GM23338 (cell line): ENCODE measurements around the gene ZNF358. TPM values are rescaled to one million over a fixed set of nuclear protein-coding genes. Genes with fewer than 3 reads are reported as not detected.

Experiments used
- ATAC-seq: fragments of 200-7000 bp; cut with Tn5 transposase; 3 replicates; pipeline ENCODE4 v1.9.1; 2020
- DNase-seq: peaks from one replicate; pipeline ENCODE4 v3.0.0-alpha.2; 2015; ENCODE audit warnings: low spot score
- H2AFZ ChIP-seq: fragments of 200-600 bp; sonication (generic); 2 replicates; pipeline ENCODE4 v1.8.0; 2016; ENCODE audit warnings: antibody characterized with exemption, mild to moderate bottlenecking, moderate library complexity
- H3F3A ChIP-seq: fragments of 200-600 bp; sonication (generic); replicated peaks from 2 replicates; pipeline ENCODE4 v1.8.0; 2017; ENCODE audit warnings: antibody characterized with exemption, mixed run types, low read depth
- H3K27ac ChIP-seq: fragments of 200-600 bp; sonication (generic); 2 replicates; pipeline ENCODE4 v1.6.1; 2016; ENCODE audit warnings: low read depth
- H3K27me3 ChIP-seq: fragments of 200-600 bp; sonication (generic); 2 replicates; pipeline ENCODE4 v1.8.0; 2016; ENCODE audit warnings: mild to moderate bottlenecking, mixed run types, moderate library complexity; ENCODE audit not compliant: insufficient read depth
- H3K36me3 ChIP-seq: fragments of 200-600 bp; sonication (generic); 2 replicates; pipeline ENCODE4 v1.8.0; 2016; ENCODE audit warnings: mild to moderate bottlenecking; ENCODE audit not compliant: insufficient read depth
- H3K4me1 ChIP-seq: fragments of 200-600 bp; sonication (generic); 2 replicates; pipeline ENCODE4 v1.8.0; 2016; ENCODE audit warnings: mild to moderate bottlenecking, moderate library complexity; ENCODE audit not compliant: insufficient read depth
- H3K4me2 ChIP-seq: fragments of 200-600 bp; sonication (generic); 2 replicates; pipeline ENCODE4 v1.7.1; 2017; ENCODE audit warnings: mixed run types
- H3K4me3 ChIP-seq: fragments of 200-600 bp; sonication (generic); 2 replicates; pipeline ENCODE4 v1.6.1; 2016; ENCODE audit warnings: mixed run types
- H3K79me2 ChIP-seq: fragments of 200-600 bp; sonication (generic); replicated peaks from 2 replicates; pipeline ENCODE4 v1.8.0; 2017; ENCODE audit warnings: mild to moderate bottlenecking; ENCODE audit not compliant: insufficient read depth
- H3K9me2 ChIP-seq: fragments of 200-600 bp; sonication (generic); 2 replicates; pipeline ENCODE4 v1.8.0; 2017; ENCODE audit not compliant: insufficient read depth
- H4K20me1 ChIP-seq: fragments of 200-600 bp; sonication (generic); replicated peaks from 2 replicates; pipeline ENCODE4 v1.8.0; 2017; ENCODE audit warnings: mild to moderate bottlenecking; ENCODE audit not compliant: insufficient read depth
- H3K27ac Mint-ChIP-seq: 2 replicates; pipeline ENCODE4 v1.8.0; 2020; ENCODE audit warnings: inconsistent platforms, mild to moderate bottlenecking, moderate library complexity, mixed read lengths
- H3K27me3 Mint-ChIP-seq: 3 replicates; pipeline ENCODE4 v1.8.0; 2022; ENCODE audit warnings: low read depth, mild to moderate bottlenecking, moderate library complexity, mixed read lengths, inconsistent platforms; ENCODE audit not compliant: insufficient read depth, poor library complexity
- H3K36me3 Mint-ChIP-seq: 3 replicates; pipeline ENCODE4 v1.8.0; 2021; ENCODE audit warnings: low read depth, mild to moderate bottlenecking, inconsistent platforms, moderate library complexity, mixed read lengths
- H3K4me1 Mint-ChIP-seq: 3 replicates; pipeline ENCODE4 v1.8.0; 2020; ENCODE audit warnings: mild to moderate bottlenecking, inconsistent platforms, mixed read lengths
- H3K4me3 Mint-ChIP-seq: 3 replicates; pipeline ENCODE4 v1.8.0; 2021; ENCODE audit warnings: moderate library complexity, mild to moderate bottlenecking, inconsistent platforms, mixed read lengths
- H3K9me3 Mint-ChIP-seq: 3 replicates; pipeline ENCODE4 v1.8.0; 2020; ENCODE audit warnings: moderate library complexity, mild to moderate bottlenecking, inconsistent platforms, mixed read lengths
- CREB1 ChIP-seq: fragments of 250-450 bp; sonication (Bioruptor Pico); IDR thresholded peaks from 2 replicates; pipeline ENCODE4 v1.5.0; 2020; ENCODE audit warnings: low read depth, mild to moderate bottlenecking, moderate library complexity
- EZH2 ChIP-seq: fragments of 200-600 bp; sonication (generic); IDR thresholded peaks from one replicate; pipeline ENCODE4 v1.8.0; 2017; ENCODE audit warnings: antibody characterized with exemption, mild to moderate bottlenecking, low read depth; ENCODE audit not compliant: unreplicated experiment
- EZH2phosphoT487 ChIP-seq: fragments of 200-600 bp; sonication (generic); IDR thresholded peaks from one replicate; pipeline ENCODE4 v1.8.1; 2018; ENCODE audit warnings: antibody characterized with exemption; ENCODE audit not compliant: unreplicated experiment
- JUNB ChIP-seq: IDR thresholded peaks from one replicate; pipeline ENCODE4 v1.6.1; 2016; ENCODE audit warnings: antibody characterized with exemption; ENCODE audit not compliant: unreplicated experiment
- NANOG ChIP-seq: IDR thresholded peaks from 2 replicates; pipeline ENCODE4 v1.6.1; 2016; ENCODE audit warnings: antibody characterized with exemption, borderline replicate concordance
- POLR2AphosphoS5 ChIP-seq: IDR thresholded peaks from 2 replicates; pipeline ENCODE4 v1.6.1; 2016; ENCODE audit warnings: antibody characterized with exemption, low read depth
- STAT1 ChIP-seq: IDR thresholded peaks from one replicate; pipeline ENCODE4 v1.6.1; 2016; ENCODE audit warnings: antibody characterized with exemption; ENCODE audit not compliant: unreplicated experiment
- ZNF114 ChIP-seq: fragments of 250-450 bp; sonication (Bioruptor Pico); IDR thresholded peaks from 2 replicates; pipeline ENCODE4 v1.5.0; 2020; ENCODE audit warnings: mild to moderate bottlenecking, moderate library complexity
- ZNF331 ChIP-seq: fragments of 250-450 bp; sonication (Bioruptor Pico); IDR thresholded peaks from 2 replicates; pipeline ENCODE4 v1.5.0; 2020; ENCODE audit warnings: low read depth, mild to moderate bottlenecking, moderate library complexity
- polyA plus RNA-seq: library from polyadenylated mRNA; unstranded; fragments of >200 nt; fragmentation: Nextera tagmentation; extraction: Ambion mirVana; gene quantifications from 2 replicates; pipeline ENCODE4 v1.2.1, GENCODE V29; 2016
- total RNA-seq: library from RNA; depleted of rRNA; stranded (reverse); fragments of >200 nt; shearing (Covaris generic); gene quantifications from 2 replicates; pipeline ENCODE4 v1.2.3, GENCODE V29; 2014
- TF ChIP-seq, protein P1 (sequence below), 2 experiments: fragments of 200-600 bp in 1 of 2; sonication (generic) in 1 of 2; conservative IDR thresholded peaks; 2 replicates each; pipeline versions ENCODE4 v1.5.1 to v1.6.1; 2016 to 2017; ENCODE audit warnings: antibody characterized with exemption in 2 of 2, low read depth in 2 of 2, mild to moderate bottlenecking in 2 of 2, moderate library complexity in 1 of 2
- TF ChIP-seq, protein P2 (sequence below): fragments of 250-450 bp; sonication (Bioruptor Pico); IDR thresholded peaks from 2 replicates; pipeline ENCODE4 v1.5.0; 2020; ENCODE audit warnings: mild to moderate bottlenecking, moderate library complexity
- TF ChIP-seq, protein P3 (sequence below): IDR thresholded peaks from one replicate; pipeline ENCODE4 v1.6.1; 2018; ENCODE audit warnings: antibody characterized with exemption; ENCODE audit not compliant: unreplicated experiment
- TF ChIP-seq, protein P4 (sequence below): IDR thresholded peaks from 2 replicates; pipeline ENCODE4 v1.6.1; 2016; ENCODE audit warnings: antibody characterized with exemption

Gene ZNF358
- total and polyA plus RNA-seq, 2 experiments from 2014 or later: 23.8 to 52.9 TPM

DNA sequence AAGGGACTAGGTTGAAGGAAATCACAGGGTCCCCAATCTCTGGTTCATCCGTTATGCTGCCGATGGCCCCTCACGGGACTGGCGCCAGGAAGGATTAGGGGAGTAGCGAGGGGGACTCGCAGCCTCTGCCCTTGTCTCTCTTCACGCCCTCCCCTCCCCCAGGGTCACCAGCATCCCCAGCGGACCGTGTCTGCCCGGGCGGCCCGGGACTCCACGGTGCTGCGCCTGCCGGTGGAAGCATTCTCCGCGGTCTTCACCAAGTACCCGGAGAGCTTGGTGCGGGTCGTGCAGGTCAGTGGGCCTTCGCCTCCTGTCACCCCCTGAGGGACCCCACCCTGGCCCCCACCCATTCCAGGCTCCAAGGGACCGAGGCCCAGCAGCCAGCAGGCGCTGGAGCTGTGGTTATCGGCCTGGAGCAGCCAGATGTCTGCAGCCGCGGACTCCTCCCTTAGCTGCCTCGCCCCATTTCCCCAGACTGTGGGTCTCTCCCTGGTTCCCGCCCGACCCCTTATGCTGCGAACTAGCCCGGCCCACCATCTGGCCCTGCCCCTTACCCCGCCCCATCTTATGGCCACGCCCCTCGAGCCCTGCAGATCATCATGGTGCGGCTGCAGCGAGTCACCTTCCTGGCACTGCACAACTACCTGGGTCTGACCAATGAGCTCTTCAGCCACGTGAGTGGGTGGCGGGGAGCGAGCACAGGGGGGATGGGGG lies 25.0 kb downstream of the ZNF358 start:
- Histone ChIP-seq H3K9me2 (no peaks in the 10 kb centered on the region), H3K4me1 (no peaks in the 10 kb centered on the region), H3K79me2 (no peaks in the 10 kb centered on the region), H3K36me3 (no peaks in the 10 kb centered on the region; the same call in 1 of the 2 replicates), H2AFZ (no peak overlapping the region), H3K4me2 (no peak overlapping the region), H3F3A (no peaks in the 10 kb centered on the region; the same call in 1 of the 2 replicates), H3K27me3 (no peaks in the 10 kb centered on the region), H3K4me3 (no peak overlapping the region), H3K27ac (no peak overlapping the region), H4K20me1 (no peaks in the 10 kb centered on the region)
- DNase-seq (peak; percentile 93), ATAC-seq (peak; percentile 99)
- Mint-ChIP-seq H3K27me3 (peaks cover 10% of the 10 kb centered on the region), H3K9me3 (no peaks in the 10 kb centered on the region), H3K36me3 (peaks cover 17% of the 10 kb centered on the region), H3K4me1 (no peaks in the 10 kb centered on the region), H3K4me3 (peak overlapping the region; percentile 45; the same call in 1 of the 3 replicates), H3K27ac (no peak overlapping the region)
- TF ChIP-seq EZH2phosphoT487: no peak
- no peak for TF ChIP-seq ZNF114 (CRISPR knock-in tag)
- TF ChIP-seq ZNF331: no peak
- no peak for TF ChIP-seq STAT1
- TF ChIP-seq EZH2: no peak
- TF ChIP-seq, protein P1, sequence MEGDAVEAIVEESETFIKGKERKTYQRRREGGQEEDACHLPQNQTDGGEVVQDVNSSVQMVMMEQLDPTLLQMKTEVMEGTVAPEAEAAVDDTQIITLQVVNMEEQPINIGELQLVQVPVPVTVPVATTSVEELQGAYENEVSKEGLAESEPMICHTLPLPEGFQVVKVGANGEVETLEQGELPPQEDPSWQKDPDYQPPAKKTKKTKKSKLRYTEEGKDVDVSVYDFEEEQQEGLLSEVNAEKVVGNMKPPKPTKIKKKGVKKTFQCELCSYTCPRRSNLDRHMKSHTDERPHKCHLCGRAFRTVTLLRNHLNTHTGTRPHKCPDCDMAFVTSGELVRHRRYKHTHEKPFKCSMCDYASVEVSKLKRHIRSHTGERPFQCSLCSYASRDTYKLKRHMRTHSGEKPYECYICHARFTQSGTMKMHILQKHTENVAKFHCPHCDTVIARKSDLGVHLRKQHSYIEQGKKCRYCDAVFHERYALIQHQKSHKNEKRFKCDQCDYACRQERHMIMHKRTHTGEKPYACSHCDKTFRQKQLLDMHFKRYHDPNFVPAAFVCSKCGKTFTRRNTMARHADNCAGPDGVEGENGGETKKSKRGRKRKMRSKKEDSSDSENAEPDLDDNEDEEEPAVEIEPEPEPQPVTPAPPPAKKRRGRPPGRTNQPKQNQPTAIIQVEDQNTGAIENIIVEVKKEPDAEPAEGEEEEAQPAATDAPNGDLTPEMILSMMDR (conservative IDR thresholded peaks at IDR 0.05; ENCODE audit: low read depth in 2 of 2): no peak
- TF ChIP-seq CREB1 (CRISPR knock-in tag): no peak
- no peak for TF ChIP-seq POLR2AphosphoS5
- TF ChIP-seq, protein P2, sequence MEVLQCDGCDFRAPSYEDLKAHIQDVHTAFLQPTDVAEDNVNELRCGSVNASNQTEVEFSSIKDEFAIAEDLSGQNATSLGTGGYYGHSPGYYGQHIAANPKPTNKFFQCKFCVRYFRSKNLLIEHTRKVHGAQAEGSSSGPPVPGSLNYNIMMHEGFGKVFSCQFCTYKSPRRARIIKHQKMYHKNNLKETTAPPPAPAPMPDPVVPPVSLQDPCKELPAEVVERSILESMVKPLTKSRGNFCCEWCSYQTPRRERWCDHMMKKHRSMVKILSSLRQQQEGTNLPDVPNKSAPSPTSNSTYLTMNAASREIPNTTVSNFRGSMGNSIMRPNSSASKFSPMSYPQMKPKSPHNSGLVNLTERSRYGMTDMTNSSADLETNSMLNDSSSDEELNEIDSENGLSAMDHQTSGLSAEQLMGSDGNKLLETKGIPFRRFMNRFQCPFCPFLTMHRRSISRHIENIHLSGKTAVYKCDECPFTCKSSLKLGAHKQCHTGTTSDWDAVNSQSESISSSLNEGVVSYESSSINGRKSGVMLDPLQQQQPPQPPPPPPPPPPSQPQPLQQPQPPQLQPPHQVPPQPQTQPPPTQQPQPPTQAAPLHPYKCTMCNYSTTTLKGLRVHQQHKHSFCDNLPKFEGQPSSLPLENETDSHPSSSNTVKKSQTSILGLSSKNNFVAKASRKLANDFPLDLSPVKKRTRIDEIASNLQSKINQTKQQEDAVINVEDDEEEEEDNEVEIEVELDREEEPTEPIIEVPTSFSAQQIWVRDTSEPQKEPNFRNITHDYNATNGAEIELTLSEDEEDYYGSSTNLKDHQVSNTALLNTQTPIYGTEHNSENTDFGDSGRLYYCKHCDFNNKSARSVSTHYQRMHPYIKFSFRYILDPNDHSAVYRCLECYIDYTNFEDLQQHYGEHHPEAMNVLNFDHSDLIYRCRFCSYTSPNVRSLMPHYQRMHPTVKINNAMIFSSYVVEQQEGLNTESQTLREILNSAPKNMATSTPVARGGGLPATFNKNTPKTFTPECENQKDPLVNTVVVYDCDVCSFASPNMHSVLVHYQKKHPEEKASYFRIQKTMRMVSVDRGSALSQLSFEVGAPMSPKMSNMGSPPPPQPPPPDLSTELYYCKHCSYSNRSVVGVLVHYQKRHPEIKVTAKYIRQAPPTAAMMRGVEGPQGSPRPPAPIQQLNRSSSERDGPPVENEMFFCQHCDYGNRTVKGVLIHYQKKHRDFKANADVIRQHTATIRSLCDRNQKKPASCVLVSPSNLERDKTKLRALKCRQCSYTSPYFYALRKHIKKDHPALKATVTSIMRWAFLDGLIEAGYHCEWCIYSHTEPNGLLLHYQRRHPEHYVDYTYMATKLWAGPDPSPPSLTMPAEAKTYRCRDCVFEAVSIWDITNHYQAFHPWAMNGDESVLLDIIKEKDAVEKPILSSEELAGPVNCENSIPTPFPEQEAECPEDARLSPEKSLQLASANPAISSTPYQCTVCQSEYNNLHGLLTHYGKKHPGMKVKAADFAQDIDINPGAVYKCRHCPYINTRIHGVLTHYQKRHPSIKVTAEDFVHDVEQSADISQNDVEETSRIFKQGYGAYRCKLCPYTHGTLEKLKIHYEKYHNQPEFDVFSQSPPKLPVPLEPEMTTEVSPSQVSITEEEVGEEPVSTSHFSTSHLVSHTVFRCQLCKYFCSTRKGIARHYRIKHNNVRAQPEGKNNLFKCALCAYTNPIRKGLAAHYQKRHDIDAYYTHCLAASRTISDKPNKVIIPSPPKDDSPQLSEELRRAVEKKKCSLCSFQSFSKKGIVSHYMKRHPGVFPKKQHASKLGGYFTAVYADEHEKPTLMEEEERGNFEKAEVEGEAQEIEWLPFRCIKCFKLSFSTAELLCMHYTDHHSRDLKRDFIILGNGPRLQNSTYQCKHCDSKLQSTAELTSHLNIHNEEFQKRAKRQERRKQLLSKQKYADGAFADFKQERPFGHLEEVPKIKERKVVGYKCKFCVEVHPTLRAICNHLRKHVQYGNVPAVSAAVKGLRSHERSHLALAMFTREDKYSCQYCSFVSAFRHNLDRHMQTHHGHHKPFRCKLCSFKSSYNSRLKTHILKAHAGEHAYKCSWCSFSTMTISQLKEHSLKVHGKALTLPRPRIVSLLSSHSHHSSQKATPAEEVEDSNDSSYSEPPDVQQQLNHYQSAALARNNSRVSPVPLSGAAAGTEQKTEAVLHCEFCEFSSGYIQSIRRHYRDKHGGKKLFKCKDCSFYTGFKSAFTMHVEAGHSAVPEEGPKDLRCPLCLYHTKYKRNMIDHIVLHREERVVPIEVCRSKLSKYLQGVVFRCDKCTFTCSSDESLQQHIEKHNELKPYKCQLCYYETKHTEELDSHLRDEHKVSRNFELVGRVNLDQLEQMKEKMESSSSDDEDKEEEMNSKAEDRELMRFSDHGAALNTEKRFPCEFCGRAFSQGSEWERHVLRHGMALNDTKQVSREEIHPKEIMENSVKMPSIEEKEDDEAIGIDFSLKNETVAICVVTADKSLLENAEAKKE (CRISPR knock-in tag): no peak
- TF ChIP-seq, protein P3, sequence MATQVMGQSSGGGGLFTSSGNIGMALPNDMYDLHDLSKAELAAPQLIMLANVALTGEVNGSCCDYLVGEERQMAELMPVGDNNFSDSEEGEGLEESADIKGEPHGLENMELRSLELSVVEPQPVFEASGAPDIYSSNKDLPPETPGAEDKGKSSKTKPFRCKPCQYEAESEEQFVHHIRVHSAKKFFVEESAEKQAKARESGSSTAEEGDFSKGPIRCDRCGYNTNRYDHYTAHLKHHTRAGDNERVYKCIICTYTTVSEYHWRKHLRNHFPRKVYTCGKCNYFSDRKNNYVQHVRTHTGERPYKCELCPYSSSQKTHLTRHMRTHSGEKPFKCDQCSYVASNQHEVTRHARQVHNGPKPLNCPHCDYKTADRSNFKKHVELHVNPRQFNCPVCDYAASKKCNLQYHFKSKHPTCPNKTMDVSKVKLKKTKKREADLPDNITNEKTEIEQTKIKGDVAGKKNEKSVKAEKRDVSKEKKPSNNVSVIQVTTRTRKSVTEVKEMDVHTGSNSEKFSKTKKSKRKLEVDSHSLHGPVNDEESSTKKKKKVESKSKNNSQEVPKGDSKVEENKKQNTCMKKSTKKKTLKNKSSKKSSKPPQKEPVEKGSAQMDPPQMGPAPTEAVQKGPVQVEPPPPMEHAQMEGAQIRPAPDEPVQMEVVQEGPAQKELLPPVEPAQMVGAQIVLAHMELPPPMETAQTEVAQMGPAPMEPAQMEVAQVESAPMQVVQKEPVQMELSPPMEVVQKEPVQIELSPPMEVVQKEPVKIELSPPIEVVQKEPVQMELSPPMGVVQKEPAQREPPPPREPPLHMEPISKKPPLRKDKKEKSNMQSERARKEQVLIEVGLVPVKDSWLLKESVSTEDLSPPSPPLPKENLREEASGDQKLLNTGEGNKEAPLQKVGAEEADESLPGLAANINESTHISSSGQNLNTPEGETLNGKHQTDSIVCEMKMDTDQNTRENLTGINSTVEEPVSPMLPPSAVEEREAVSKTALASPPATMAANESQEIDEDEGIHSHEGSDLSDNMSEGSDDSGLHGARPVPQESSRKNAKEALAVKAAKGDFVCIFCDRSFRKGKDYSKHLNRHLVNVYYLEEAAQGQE: no peak
- TF ChIP-seq, protein P4, sequence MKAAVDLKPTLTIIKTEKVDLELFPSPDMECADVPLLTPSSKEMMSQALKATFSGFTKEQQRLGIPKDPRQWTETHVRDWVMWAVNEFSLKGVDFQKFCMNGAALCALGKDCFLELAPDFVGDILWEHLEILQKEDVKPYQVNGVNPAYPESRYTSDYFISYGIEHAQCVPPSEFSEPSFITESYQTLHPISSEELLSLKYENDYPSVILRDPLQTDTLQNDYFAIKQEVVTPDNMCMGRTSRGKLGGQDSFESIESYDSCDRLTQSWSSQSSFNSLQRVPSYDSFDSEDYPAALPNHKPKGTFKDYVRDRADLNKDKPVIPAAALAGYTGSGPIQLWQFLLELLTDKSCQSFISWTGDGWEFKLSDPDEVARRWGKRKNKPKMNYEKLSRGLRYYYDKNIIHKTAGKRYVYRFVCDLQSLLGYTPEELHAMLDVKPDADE: no peak
- TF ChIP-seq JUNB: no peak
- TF ChIP-seq NANOG: no peak
